ENCODE data around the gene H6PD.

H6PD gene

GRCh38 chr1:9309991-9310390 lies 75.4 kb downstream of the H6PD start:
- no peak for DNase-seq (ENCODE audit: extremely low read depth, low read depth)
- no peak for TF ChIP-seq CTCF (IDR thresholded peaks at IDR 0.05; ENCODE audit: low read depth, low read length)

- no peak for DNase-seq (ENCODE audit: extremely low read depth, low read depth)
- no peak for TF ChIP-seq CTCF (IDR thresholded peaks at IDR 0.05; ENCODE audit: low read depth, low read length)
Measured at GRCh38 chr1:9311029-9311428, 76.5 kb downstream of the H6PD start.

GRCh38 chr1:9311479-9311878 lies 76.9 kb downstream of the H6PD start:
- TF ChIP-seq CTCF (IDR thresholded peaks at IDR 0.05; ENCODE audit: low read depth, low read length): no peak
- no peak for DNase-seq (ENCODE audit: extremely low read depth, low read depth)

GRCh38 chr1:9312168-9312720 lies 77.7 kb downstream of the H6PD start:
- DNase-seq (ENCODE audit: extremely low read depth, low read depth): no peak
- TF ChIP-seq CTCF (IDR thresholded peaks at IDR 0.05; ENCODE audit: low read depth, low read length): no peak

GRCh38 chr1:9313576-9313975 lies 79.0 kb downstream of the H6PD start:
- no peak for TF ChIP-seq CTCF (IDR thresholded peaks at IDR 0.05; ENCODE audit: low read depth, low read length)
- DNase-seq (ENCODE audit: extremely low read depth, low read depth): no peak

GRCh38 chr1:9314111-9314510 lies 79.5 kb downstream of the H6PD start:
- no peak for TF ChIP-seq CTCF (IDR thresholded peaks at IDR 0.05; ENCODE audit: low read depth, low read length)
- no peak for DNase-seq (ENCODE audit: extremely low read depth, low read depth)

GRCh38 chr1:9314711-9315379 lies 80.3 kb downstream of the H6PD start:
- DNase-seq (ENCODE audit: extremely low read depth, low read depth): no peak
- TF ChIP-seq CTCF (IDR thresholded peaks at IDR 0.05; ENCODE audit: low read depth, low read length): no peak

Data from AG09319 (cell line).